HG03045 (cell line): ENCODE results near the gene POLD1.

ENCODE experiments used
- ATAC-seq: cut with Tn5 transposase; IDR thresholded peaks from one replicate; pipeline ENCODE4 v1.9.1; 2021; ENCODE audit warnings: mild to moderate bottlenecking, moderate library complexity; ENCODE audit not compliant: unreplicated experiment

Gene POLD1

GRCh38 chr19:50417111-50418081 is 33.2 kb downstream of the POLD1 start:
- no peak for ATAC-seq

- no peak for ATAC-seq
Observed at GRCh38 chr19:50418176-50419021, 34.3 kb downstream of the POLD1 start, which contains the start of gene SPIB. Gene SPIB (plus strand): TSS chr19:50418938. CDS start chr19:50418963, 25 bp downstream.

GRCh38 chr19:50419022-50419579 is 35.0 kb downstream of the POLD1 start:
- no peak for ATAC-seq

- ATAC-seq: no peak
Observed at GRCh38 chr19:50419580-50420035, 35.5 kb downstream of the POLD1 start.

- ATAC-seq: no peak
Observed at GRCh38 chr19:50420127-50420526, 36.0 kb downstream of the POLD1 start.

GRCh38 chr19:50420808-50421207 is 36.7 kb downstream of the POLD1 start:
- no peak for ATAC-seq

GRCh38 chr19:50422397-50423278 is 38.5 kb downstream of the POLD1 start:
- no peak for ATAC-seq

GRCh38 chr19:50423279-50424113 is 39.3 kb downstream of the POLD1 start:
- ATAC-seq: no peak

- ATAC-seq: no peak
Observed at GRCh38 chr19:50425581-50425980, 41.4 kb downstream of the POLD1 start.

- no peak for ATAC-seq
Observed at GRCh38 chr19:50427318-50427925, 43.3 kb downstream of the POLD1 start.

GRCh38 chr19:50427997-50428425 is 43.9 kb downstream of the POLD1 start:
- no peak for ATAC-seq

GRCh38 chr19:50428772-50429463 is 44.8 kb downstream of the POLD1 start:
- ATAC-seq: no peak

GRCh38 chr19:50430888-50431342 is 46.8 kb downstream of the POLD1 start:
- ATAC-seq: no peak

- ATAC-seq: peak; percentile 75
Observed at GRCh38 chr19:50431343-50432220, 47.4 kb downstream of the POLD1 start.

GRCh38 chr19:50432221-50433028 is 48.3 kb downstream of the POLD1 start, which contains the start of gene MYBPC2:
Gene MYBPC2 (plus strand): TSS chr19:50432892. CDS start chr19:50432954, 62 bp downstream.
- ATAC-seq: no peak
